SU-DHL-6 (cell line): Measurements from ENCODE around the gene CCM2.

Source experiments
- H2AFZ ChIP-seq: fragments of 200-600 bp; sonication (generic); 2 replicates; pipeline ENCODE4 v1.6.1; 2014; ENCODE audit warnings: low read depth, mild to moderate bottlenecking, moderate library complexity, mixed read lengths, antibody characterized with exemption, low read length; ENCODE audit not compliant: severe bottlenecking
- H3F3A ChIP-seq: fragments of 200-600 bp; shearing (Covaris generic); 2 replicates; pipeline ENCODE4 v1.6.0; 2016; ENCODE audit warnings: antibody characterized with exemption, mild to moderate bottlenecking; ENCODE audit not compliant: insufficient read depth
- H3K27ac ChIP-seq: fragments of 200-600 bp; sonication (generic); 2 replicates; pipeline ENCODE4 v1.5.1; 2016; ENCODE audit warnings: low read depth, mild to moderate bottlenecking, low read length, moderate library complexity, mixed read lengths
- H3K27me3 ChIP-seq: fragments of 200-600 bp; sonication (generic), shearing (Covaris generic); 2 replicates; pipeline ENCODE4 v1.6.0; 2014; ENCODE audit warnings: mild to moderate bottlenecking, low read length
- H3K36me3 ChIP-seq: fragments of 200-600 bp; sonication (generic); 2 replicates; pipeline ENCODE4 v1.6.1; 2014; ENCODE audit warnings: mild to moderate bottlenecking, low read length, mixed read lengths
- H3K4me2 ChIP-seq: fragments of 300-600, 200-600 bp; shearing (Covaris generic), sonication (generic); 2 replicates; pipeline ENCODE4 v1.6.0; 2014; ENCODE audit warnings: low read length, low read depth, mild to moderate bottlenecking; ENCODE audit not compliant: poor library complexity, severe bottlenecking
- H3K4me3 ChIP-seq: fragments of 200-600 bp; sonication (generic); 2 replicates; pipeline ENCODE4 v1.5.1; 2014; ENCODE audit warnings: antibody characterized with exemption, low read length, mild to moderate bottlenecking, mixed read lengths; ENCODE audit not compliant: insufficient read depth, poor library complexity, severe bottlenecking
- H3K79me2 ChIP-seq: fragments of 200-600 bp; sonication (generic); 2 replicates; pipeline ENCODE4 v1.6.1; 2014; ENCODE audit warnings: mild to moderate bottlenecking, low read length, moderate library complexity; ENCODE audit not compliant: insufficient read depth
- H3K9ac ChIP-seq: fragments of 200-600 bp; sonication (generic); 2 replicates; pipeline ENCODE4 v1.7.0; 2014; ENCODE audit warnings: mild to moderate bottlenecking, low read length
- H3K9me2 ChIP-seq: fragments of 200-600 bp; sonication (generic); replicated peaks from 2 replicates; pipeline ENCODE4 v1.6.1; 2014; ENCODE audit warnings: low read length; ENCODE audit not compliant: insufficient read depth
- H3K9me3 ChIP-seq: fragments of 200-600 bp; sonication (generic); 2 replicates; pipeline ENCODE4 v1.6.1; 2014; ENCODE audit warnings: low read length, mixed read lengths; ENCODE audit not compliant: insufficient read depth
- H4K20me1 ChIP-seq: fragments of 200-600 bp; sonication (generic); 2 replicates; pipeline ENCODE4 v1.6.1; 2014; ENCODE audit warnings: low read depth, mild to moderate bottlenecking, antibody characterized with exemption, low read length, moderate library complexity, mixed read lengths
- CTCF ChIP-seq: fragments of 200-600 bp; sonication (generic); IDR thresholded peaks from one replicate; pipeline ENCODE4 v1.5.1; 2017; ENCODE audit warnings: antibody characterized with exemption, mild to moderate bottlenecking, low read length, moderate library complexity; ENCODE audit not compliant: insufficient read depth, poor library complexity, severe bottlenecking
- EZH2phosphoT487 ChIP-seq: fragments of 200-600 bp; sonication (generic), shearing (Covaris generic); conservative IDR thresholded peaks from 2 replicates; pipeline ENCODE4 v1.6.1; 2018; ENCODE audit warnings: mild to moderate bottlenecking, antibody characterized with exemption, low read length, moderate library complexity, mixed read lengths

CCM2 gene

GRCh38 chr7:45003789-45004188 lies 3.8 kb downstream of the CCM2 start:
- Histone ChIP-seq H3K27me3 (no peaks in the 10 kb centered on the region), H3K4me3 (peak overlapping the region; percentile 14), H4K20me1 (peaks cover 18% of the 10 kb centered on the region; the same call in 1 of the 2 replicates), H3K27ac (peak overlapping the region; percentile 96), H3K79me2 (peaks cover 84% of the 10 kb centered on the region), H3K4me2 (peak overlapping the region; percentile 93), H3K9me2 (no peaks in the 10 kb centered on the region), H3K9me3 (no peaks in the 10 kb centered on the region), H3K9ac (peak overlapping the region; percentile 26), H3K36me3 (peaks cover 13% of the 10 kb centered on the region; the same call in 1 of the 2 replicates), H2AFZ (no peak overlapping the region), H3F3A (peaks cover 67% of the 10 kb centered on the region)
- no peak for TF ChIP-seq CTCF
- TF ChIP-seq EZH2phosphoT487, result no peak

GRCh38 chr7:45007106-45007505 lies 7.1 kb downstream of the CCM2 start:
- no peak overlapping the region for H3K4me3 ChIP-seq
- peaks cover 98% of the 10 kb centered on the region for H3K79me2 ChIP-seq
- H3K27ac ChIP-seq, result peak overlapping the region; percentile 80
- peaks cover 57% of the 10 kb centered on the region for H3F3A ChIP-seq
- peak overlapping the region; percentile 47 for H3K4me2 ChIP-seq
- H4K20me1 ChIP-seq, result peaks cover 26% of the 10 kb centered on the region; the same call in 1 of the 2 replicates
- H3K27me3 ChIP-seq, result no peaks in the 10 kb centered on the region
- TF ChIP-seq EZH2phosphoT487 (no peak), CTCF (no peak)
- peaks cover 17% of the 10 kb centered on the region for H3K36me3 ChIP-seq
- peak overlapping the region; percentile 23 for H3K9ac ChIP-seq
- no peak overlapping the region for H2AFZ ChIP-seq
- no peaks in the 10 kb centered on the region for H3K9me2 ChIP-seq
- H3K9me3 ChIP-seq, result no peaks in the 10 kb centered on the region

- Histone ChIP-seq H3K27me3 (no peaks in the 10 kb centered on the region), H3K27ac (peak overlapping the region; percentile 80), H3K9ac (peak overlapping the region; percentile 23), H4K20me1 (peaks cover 26% of the 10 kb centered on the region; the same call in 1 of the 2 replicates), H2AFZ (no peak overlapping the region), H3F3A (peaks cover 51% of the 10 kb centered on the region), H3K4me2 (peak overlapping the region; percentile 47), H3K79me2 (peaks cover 98% of the 10 kb centered on the region), H3K9me3 (no peaks in the 10 kb centered on the region), H3K9me2 (no peaks in the 10 kb centered on the region), H3K4me3 (no peak overlapping the region), H3K36me3 (peaks cover 18% of the 10 kb centered on the region)
- TF ChIP-seq EZH2phosphoT487, result no peak
- no peak for TF ChIP-seq CTCF
Observed at GRCh38 chr7:45007571-45008328, 7.7 kb downstream of the CCM2 start.
